Transverse colon (tissue), 3 donors: Measurements from ENCODE around the gene MYL4.

Experiments
- POLR2A ChIP-seq: fragments of 450-650 bp; IDR thresholded peaks from one replicate; pipeline ENCODE4 v1.6.1; 2016; ENCODE audit warnings: antibody characterized with exemption, mild to moderate bottlenecking, moderate library complexity
- TF ChIP-seq, protein P1 (sequence below), 5 experiments: fragments of 200-600 bp in 3 of 5; fragments of 450-650 bp in 2 of 5; sonication (generic) in 3 of 5; IDR thresholded peaks; 1 replicate in 2 of 5; 2 replicates in 3 of 5; pipeline ENCODE4 v1.5.1; 2016 to 2017; ENCODE audit warnings: antibody characterized with exemption in 5 of 5, inconsistent platforms in 3 of 5, mild to moderate bottlenecking in 2 of 5, moderate library complexity in 1 of 5

DNA sequence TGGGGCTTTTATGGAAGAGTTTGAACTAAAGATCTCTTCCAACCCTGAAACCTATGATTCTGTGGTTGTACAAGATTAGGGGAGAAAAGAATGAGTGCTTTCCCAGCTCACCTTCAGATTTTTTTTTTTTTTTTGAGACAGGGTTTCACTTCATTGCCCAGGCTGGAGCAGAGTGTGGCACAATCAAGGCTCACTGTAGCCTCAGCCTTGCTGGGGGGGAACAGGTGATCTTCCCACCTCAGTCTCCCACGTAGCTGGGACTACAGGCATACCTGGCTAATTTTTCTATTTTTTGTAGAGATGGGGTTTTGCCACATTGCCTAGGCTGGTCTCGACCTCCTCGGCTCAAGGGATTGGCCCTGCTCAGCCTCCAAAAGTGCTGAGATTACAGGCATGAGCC lies 22.7 kb downstream of the MYL4 start:
- TF ChIP-seq POLR2A, result no peak
- TF ChIP-seq, protein P1, sequence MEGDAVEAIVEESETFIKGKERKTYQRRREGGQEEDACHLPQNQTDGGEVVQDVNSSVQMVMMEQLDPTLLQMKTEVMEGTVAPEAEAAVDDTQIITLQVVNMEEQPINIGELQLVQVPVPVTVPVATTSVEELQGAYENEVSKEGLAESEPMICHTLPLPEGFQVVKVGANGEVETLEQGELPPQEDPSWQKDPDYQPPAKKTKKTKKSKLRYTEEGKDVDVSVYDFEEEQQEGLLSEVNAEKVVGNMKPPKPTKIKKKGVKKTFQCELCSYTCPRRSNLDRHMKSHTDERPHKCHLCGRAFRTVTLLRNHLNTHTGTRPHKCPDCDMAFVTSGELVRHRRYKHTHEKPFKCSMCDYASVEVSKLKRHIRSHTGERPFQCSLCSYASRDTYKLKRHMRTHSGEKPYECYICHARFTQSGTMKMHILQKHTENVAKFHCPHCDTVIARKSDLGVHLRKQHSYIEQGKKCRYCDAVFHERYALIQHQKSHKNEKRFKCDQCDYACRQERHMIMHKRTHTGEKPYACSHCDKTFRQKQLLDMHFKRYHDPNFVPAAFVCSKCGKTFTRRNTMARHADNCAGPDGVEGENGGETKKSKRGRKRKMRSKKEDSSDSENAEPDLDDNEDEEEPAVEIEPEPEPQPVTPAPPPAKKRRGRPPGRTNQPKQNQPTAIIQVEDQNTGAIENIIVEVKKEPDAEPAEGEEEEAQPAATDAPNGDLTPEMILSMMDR (IDR thresholded peaks at IDR 0.05), result no peak
